Neural cell (in vitro differentiated cells): Measurements from ENCODE around the gene PAK5. TPM values are rescaled to one million over a fixed set of nuclear protein-coding genes. Genes with fewer than 3 reads are reported as not detected.

ENCODE experiments used
- H2AFZ ChIP-seq: fragments of 200-600, 300-800 bp; sonication (generic), shearing (Covaris generic); 2 replicates; pipeline ENCODE4 v1.6.0; 2014; ENCODE audit warnings: low read depth, mild to moderate bottlenecking, antibody characterized with exemption, low read length, moderate library complexity
- H3F3A ChIP-seq: fragments of 200-600 bp; shearing (Covaris generic); 2 replicates; pipeline ENCODE4 v1.6.1; 2016; ENCODE audit warnings: mild to moderate bottlenecking, moderate library complexity, mixed read lengths, antibody characterized with exemption, low read length; ENCODE audit not compliant: insufficient read depth, poor library complexity, severe bottlenecking
- H3K27ac ChIP-seq: fragments of 200-600, 300-800 bp; sonication (generic), shearing (Covaris generic); 2 replicates; pipeline ENCODE4 v1.5.1; 2014; ENCODE audit warnings: mild to moderate bottlenecking, low read length, moderate library complexity
- H3K27me3 ChIP-seq: fragments of 300-800, 200-600 bp; sonication (generic), shearing (Covaris generic); 2 replicates; pipeline ENCODE4 v1.6.0; 2014; ENCODE audit warnings: mild to moderate bottlenecking, low read depth, low read length, moderate library complexity; ENCODE audit not compliant: insufficient read depth
- H3K36me3 ChIP-seq: fragments of 300-800, 200-600 bp; sonication (generic), shearing (Covaris generic); 2 replicates; pipeline ENCODE4 v1.5.1; 2014; ENCODE audit warnings: mild to moderate bottlenecking, antibody characterized with exemption, low read length, moderate library complexity; ENCODE audit not compliant: insufficient read depth
- H3K4me2 ChIP-seq: fragments of 300-800, 200-600 bp; sonication (generic), shearing (Covaris generic); 2 replicates; pipeline ENCODE4 v1.6.0; 2014; ENCODE audit warnings: mild to moderate bottlenecking, low read length
- H3K4me3 ChIP-seq: fragments of 300-800, 200-600 bp; sonication (generic), shearing (Covaris generic); 2 replicates; pipeline ENCODE4 v1.5.1; 2014; ENCODE audit warnings: mild to moderate bottlenecking, low read length, moderate library complexity
- H3K79me2 ChIP-seq: fragments of 200-600 bp; shearing (Covaris generic); replicated peaks from 2 replicates; pipeline ENCODE4 v1.6.0; 2014; ENCODE audit warnings: mild to moderate bottlenecking, low read length, moderate library complexity; ENCODE audit not compliant: insufficient read depth
- H3K9ac ChIP-seq: fragments of 300-800, 200-600 bp; sonication (generic), shearing (Covaris generic); 2 replicates; pipeline ENCODE4 v1.6.1; 2016; ENCODE audit warnings: mild to moderate bottlenecking, low read length, mixed read lengths
- H3K9me2 ChIP-seq: fragments of 200-600 bp; shearing (Covaris generic); 2 replicates; pipeline ENCODE4 v1.6.1; 2016; ENCODE audit warnings: mild to moderate bottlenecking, low read length, mixed read lengths; ENCODE audit not compliant: insufficient read depth
- H3K9me3 ChIP-seq: fragments of 200-600, 300-800 bp; sonication (generic), shearing (Covaris generic); 2 replicates; pipeline ENCODE4 v1.6.1; 2016; ENCODE audit warnings: mild to moderate bottlenecking, mixed run types, low read length, moderate library complexity, mixed read lengths
- H4K20me1 ChIP-seq: fragments of 200-600 bp; shearing (Covaris generic); 2 replicates; pipeline ENCODE4 v1.6.1; 2016; ENCODE audit warnings: mild to moderate bottlenecking, mixed run types; ENCODE audit not compliant: insufficient read depth
- EP300 ChIP-seq: fragments of 450-650 bp; conservative IDR thresholded peaks from 2 replicates; pipeline ENCODE4 v1.6.1; 2014; ENCODE audit warnings: antibody characterized with exemption, mild to moderate bottlenecking, moderate library complexity; ENCODE audit not compliant: poor library complexity, severe bottlenecking
- EZH2 ChIP-seq: fragments of 200-600, 300-800 bp; shearing (Covaris generic), sonication (generic); IDR thresholded peaks from 2 replicates; pipeline ENCODE4 v1.6.1; 2014; ENCODE audit warnings: antibody characterized with exemption, low read length, borderline replicate concordance, mild to moderate bottlenecking; ENCODE audit not compliant: insufficient read depth, poor library complexity, severe bottlenecking
- MXI1 ChIP-seq: fragments of 450-650 bp; conservative IDR thresholded peaks from 2 replicates; pipeline ENCODE4 v1.6.1; 2014; ENCODE audit warnings: antibody characterized with exemption, mild to moderate bottlenecking; ENCODE audit not compliant: poor library complexity, severe bottlenecking
- POLR2AphosphoS5 ChIP-seq: IDR thresholded peaks from 2 replicates; pipeline ENCODE4 v1.6.1; 2012
- RAD21 ChIP-seq: fragments of 450-650 bp; conservative IDR thresholded peaks from 2 replicates; pipeline ENCODE4 v1.6.1; 2014; ENCODE audit warnings: antibody characterized with exemption, mild to moderate bottlenecking, moderate library complexity
- SMC3 ChIP-seq: fragments of 450-650 bp; conservative IDR thresholded peaks from 2 replicates; pipeline ENCODE4 v1.6.1; 2014; ENCODE audit warnings: antibody characterized with exemption, mild to moderate bottlenecking, moderate library complexity; ENCODE audit not compliant: poor library complexity
- TAF1 ChIP-seq: IDR thresholded peaks from 2 replicates; pipeline ENCODE4 v1.6.1; 2012; ENCODE audit warnings: low read depth
- polyA plus RNA-seq: library from polyadenylated mRNA; depleted of rRNA; stranded (reverse); fragments of >200 nt; gene quantifications from 2 replicates; pipeline ENCODE4 v1.2.3, GENCODE V29; 2014
- TF ChIP-seq, protein P1 (sequence below): IDR thresholded peaks from 2 replicates; pipeline ENCODE4 v1.6.1; 2012; ENCODE audit warnings: borderline replicate concordance
- TF ChIP-seq, protein P2 (sequence below): fragments of 450-650 bp; IDR thresholded peaks from 2 replicates; pipeline ENCODE4 v1.5.1; 2014; ENCODE audit warnings: antibody characterized with exemption, mild to moderate bottlenecking, moderate library complexity; ENCODE audit not compliant: poor library complexity, severe bottlenecking

PAK5 gene
- polyA plus RNA-seq, 1 donor from 2014 or later = 48.3 TPM

DNA sequence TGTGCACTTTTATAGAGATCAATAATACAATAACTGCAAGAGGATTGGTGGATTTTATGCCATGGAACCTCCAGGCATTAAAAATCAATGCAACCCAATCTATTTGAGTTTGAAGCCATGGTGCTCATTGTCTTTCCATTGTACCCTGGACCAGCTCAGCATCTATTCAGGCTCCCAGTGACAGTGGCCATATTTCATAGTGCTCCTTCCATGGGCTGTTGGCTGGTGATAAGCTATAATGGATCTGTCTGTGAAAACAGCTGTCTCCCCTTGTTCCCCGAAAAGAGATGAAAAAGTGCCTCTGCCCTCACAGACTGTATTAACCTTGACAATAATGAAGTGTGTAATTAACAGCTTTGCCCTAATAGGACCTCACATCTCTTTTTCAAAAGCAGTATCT, 250.2 kb downstream of the PAK5 start:
- Histone ChIP-seq H3K9me2 (no peaks in the 10 kb centered on the region), H3K9me3 (no peaks in the 10 kb centered on the region), H3K4me3 (no peak overlapping the region), H3K27me3 (no peaks in the 10 kb centered on the region), H3F3A (no peaks in the 10 kb centered on the region), H3K36me3 (no peaks in the 10 kb centered on the region), H2AFZ (no peak overlapping the region), H3K79me2 (no peaks in the 10 kb centered on the region), H3K4me2 (no peak overlapping the region), H3K27ac (no peak overlapping the region), H4K20me1 (no peaks in the 10 kb centered on the region), H3K9ac (no peak overlapping the region)
- no peak for TF ChIP-seq POLR2AphosphoS5
- TF ChIP-seq EZH2 = no peak
- TF ChIP-seq EP300 = no peak
- TF ChIP-seq MXI1 = no peak
- TF ChIP-seq, protein P1, sequence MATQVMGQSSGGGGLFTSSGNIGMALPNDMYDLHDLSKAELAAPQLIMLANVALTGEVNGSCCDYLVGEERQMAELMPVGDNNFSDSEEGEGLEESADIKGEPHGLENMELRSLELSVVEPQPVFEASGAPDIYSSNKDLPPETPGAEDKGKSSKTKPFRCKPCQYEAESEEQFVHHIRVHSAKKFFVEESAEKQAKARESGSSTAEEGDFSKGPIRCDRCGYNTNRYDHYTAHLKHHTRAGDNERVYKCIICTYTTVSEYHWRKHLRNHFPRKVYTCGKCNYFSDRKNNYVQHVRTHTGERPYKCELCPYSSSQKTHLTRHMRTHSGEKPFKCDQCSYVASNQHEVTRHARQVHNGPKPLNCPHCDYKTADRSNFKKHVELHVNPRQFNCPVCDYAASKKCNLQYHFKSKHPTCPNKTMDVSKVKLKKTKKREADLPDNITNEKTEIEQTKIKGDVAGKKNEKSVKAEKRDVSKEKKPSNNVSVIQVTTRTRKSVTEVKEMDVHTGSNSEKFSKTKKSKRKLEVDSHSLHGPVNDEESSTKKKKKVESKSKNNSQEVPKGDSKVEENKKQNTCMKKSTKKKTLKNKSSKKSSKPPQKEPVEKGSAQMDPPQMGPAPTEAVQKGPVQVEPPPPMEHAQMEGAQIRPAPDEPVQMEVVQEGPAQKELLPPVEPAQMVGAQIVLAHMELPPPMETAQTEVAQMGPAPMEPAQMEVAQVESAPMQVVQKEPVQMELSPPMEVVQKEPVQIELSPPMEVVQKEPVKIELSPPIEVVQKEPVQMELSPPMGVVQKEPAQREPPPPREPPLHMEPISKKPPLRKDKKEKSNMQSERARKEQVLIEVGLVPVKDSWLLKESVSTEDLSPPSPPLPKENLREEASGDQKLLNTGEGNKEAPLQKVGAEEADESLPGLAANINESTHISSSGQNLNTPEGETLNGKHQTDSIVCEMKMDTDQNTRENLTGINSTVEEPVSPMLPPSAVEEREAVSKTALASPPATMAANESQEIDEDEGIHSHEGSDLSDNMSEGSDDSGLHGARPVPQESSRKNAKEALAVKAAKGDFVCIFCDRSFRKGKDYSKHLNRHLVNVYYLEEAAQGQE = no peak
- no peak for TF ChIP-seq RAD21
- no peak for TF ChIP-seq SMC3
- TF ChIP-seq TAF1 = no peak

DNA sequence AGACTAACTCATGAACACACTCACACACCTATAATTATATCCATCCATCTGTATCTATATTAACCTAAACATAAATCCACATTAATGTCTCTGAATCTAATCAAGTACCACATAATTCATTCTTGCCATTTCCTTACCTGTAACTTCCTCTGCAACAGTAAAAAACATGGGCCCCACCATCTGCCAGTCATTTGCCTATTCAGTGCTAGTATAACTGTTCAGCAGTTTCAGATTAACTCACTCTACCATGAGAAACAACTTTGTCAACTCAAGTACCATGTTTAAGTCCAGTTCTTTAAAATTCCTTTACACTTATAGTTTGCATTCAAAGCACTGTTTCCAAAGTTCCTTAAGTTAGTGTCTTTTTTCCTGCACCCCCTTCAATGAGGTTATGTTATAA, 255.7 kb downstream of the PAK5 start:
- Histone ChIP-seq H3K27ac (no peak overlapping the region), H3K79me2 (no peaks in the 10 kb centered on the region), H3K4me3 (no peak overlapping the region), H3K4me2 (no peak overlapping the region), H3K9me3 (no peaks in the 10 kb centered on the region), H3K36me3 (peaks cover 13% of the 10 kb centered on the region), H3K9me2 (no peaks in the 10 kb centered on the region), H4K20me1 (no peaks in the 10 kb centered on the region), H3F3A (no peaks in the 10 kb centered on the region), H3K9ac (no peak overlapping the region), H2AFZ (no peak overlapping the region), H3K27me3 (no peaks in the 10 kb centered on the region)
- TF ChIP-seq, protein P2, sequence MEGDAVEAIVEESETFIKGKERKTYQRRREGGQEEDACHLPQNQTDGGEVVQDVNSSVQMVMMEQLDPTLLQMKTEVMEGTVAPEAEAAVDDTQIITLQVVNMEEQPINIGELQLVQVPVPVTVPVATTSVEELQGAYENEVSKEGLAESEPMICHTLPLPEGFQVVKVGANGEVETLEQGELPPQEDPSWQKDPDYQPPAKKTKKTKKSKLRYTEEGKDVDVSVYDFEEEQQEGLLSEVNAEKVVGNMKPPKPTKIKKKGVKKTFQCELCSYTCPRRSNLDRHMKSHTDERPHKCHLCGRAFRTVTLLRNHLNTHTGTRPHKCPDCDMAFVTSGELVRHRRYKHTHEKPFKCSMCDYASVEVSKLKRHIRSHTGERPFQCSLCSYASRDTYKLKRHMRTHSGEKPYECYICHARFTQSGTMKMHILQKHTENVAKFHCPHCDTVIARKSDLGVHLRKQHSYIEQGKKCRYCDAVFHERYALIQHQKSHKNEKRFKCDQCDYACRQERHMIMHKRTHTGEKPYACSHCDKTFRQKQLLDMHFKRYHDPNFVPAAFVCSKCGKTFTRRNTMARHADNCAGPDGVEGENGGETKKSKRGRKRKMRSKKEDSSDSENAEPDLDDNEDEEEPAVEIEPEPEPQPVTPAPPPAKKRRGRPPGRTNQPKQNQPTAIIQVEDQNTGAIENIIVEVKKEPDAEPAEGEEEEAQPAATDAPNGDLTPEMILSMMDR = no peak
- no peak for TF ChIP-seq SMC3
- no peak for TF ChIP-seq TAF1
- TF ChIP-seq EZH2 = no peak
- no peak for TF ChIP-seq RAD21
- TF ChIP-seq, protein P1 = no peak
- no peak for TF ChIP-seq MXI1
- no peak for TF ChIP-seq EP300
- no peak for TF ChIP-seq POLR2AphosphoS5
